ENCODE measurements around the gene SLC6A15.
A peak's percentile ranks its signal among the peaks of the same experiment; 100 is the strongest.

SLC6A15 gene

GRCh38 chr12:84912198-84913128 lies at the start of gene SLC6A15:
TSS of gene SLC6A15 (minus strand) at chr12:84912799. CDS start at chr12:84892120, 20,679 bp downstream.
- DNase-seq (ENCODE audit: low spot score in 2 of 2) (no peak), ATAC-seq (peak; percentile 57)
- peaks cover 7% of the 10 kb centered on the region for H3K4me1 Mint-ChIP-seq
- no peaks in the 10 kb centered on the region for H3K36me3 Mint-ChIP-seq
- H3K27ac Mint-ChIP-seq, result no peak within 1 kb of the TSS
- peak within 1 kb of the TSS; percentile 40 for H3K4me3 Mint-ChIP-seq
- H3K9me3 Mint-ChIP-seq, result no peaks in the 10 kb centered on the region

- ATAC-seq, result no peak
- H3K9me3 Mint-ChIP-seq, result peaks cover 12% of the 10 kb centered on the region
- no peak overlapping the region for H3K4me3 Mint-ChIP-seq
- no peak overlapping the region for H3K27ac Mint-ChIP-seq
- H3K36me3 Mint-ChIP-seq, result no peaks in the 10 kb centered on the region
- DNase-seq (ENCODE audit: low spot score in 2 of 2), result no peak
- H3K4me1 Mint-ChIP-seq, result no peaks in the 10 kb centered on the region
Measured at GRCh38 chr12:84960918-84961317, 48.3 kb upstream of the SLC6A15 start.

- Mint-ChIP-seq H3K4me3 (no peak overlapping the region), H3K9me3 (peaks cover 8% of the 10 kb centered on the region), H3K36me3 (no peaks in the 10 kb centered on the region), H3K27ac (no peak overlapping the region), H3K4me1 (no peaks in the 10 kb centered on the region)
- DNase-seq (ENCODE audit: low spot score in 2 of 2) (no peak), ATAC-seq (no peak)
Measured at GRCh38 chr12:84955298-84955697, 42.7 kb upstream of the SLC6A15 start.

- Mint-ChIP-seq H3K9me3 (peaks cover 8% of the 10 kb centered on the region), H3K27ac (no peak overlapping the region), H3K4me3 (no peak overlapping the region), H3K36me3 (no peaks in the 10 kb centered on the region), H3K4me1 (no peaks in the 10 kb centered on the region)
- ATAC-seq, result no peak
- DNase-seq (ENCODE audit: low spot score in 2 of 2), result no peak
Measured at GRCh38 chr12:84954415-84954814, 41.8 kb upstream of the SLC6A15 start.

- ATAC-seq, result no peak
- Mint-ChIP-seq H3K9me3 (peaks cover 5% of the 10 kb centered on the region), H3K4me3 (no peak overlapping the region), H3K27ac (no peak overlapping the region), H3K4me1 (no peaks in the 10 kb centered on the region), H3K36me3 (no peaks in the 10 kb centered on the region)
- DNase-seq (ENCODE audit: low spot score in 2 of 2), result no peak
Measured at GRCh38 chr12:84950971-84951546, 38.5 kb upstream of the SLC6A15 start.

- Mint-ChIP-seq H3K36me3 (no peaks in the 10 kb centered on the region), H3K4me3 (no peak overlapping the region), H3K4me1 (no peaks in the 10 kb centered on the region), H3K9me3 (peaks cover 20% of the 10 kb centered on the region), H3K27ac (no peak overlapping the region)
- ATAC-seq (no peak), DNase-seq (ENCODE audit: low spot score in 2 of 2) (no peak)
Measured at GRCh38 chr12:84946753-84947152, 34.2 kb upstream of the SLC6A15 start.

GRCh38 chr12:84937415-84937814 lies 24.8 kb upstream of the SLC6A15 start:
- Mint-ChIP-seq H3K4me3 (no peak overlapping the region), H3K4me1 (no peaks in the 10 kb centered on the region), H3K9me3 (peaks cover 14% of the 10 kb centered on the region), H3K27ac (no peak overlapping the region), H3K36me3 (no peaks in the 10 kb centered on the region)
- no peak for DNase-seq (ENCODE audit: low spot score in 2 of 2)
- ATAC-seq, result peak; percentile 16

GRCh38 chr12:84929501-84929900 lies 16.9 kb upstream of the SLC6A15 start:
- H3K4me1 Mint-ChIP-seq, result no peaks in the 10 kb centered on the region
- H3K27ac Mint-ChIP-seq, result no peak overlapping the region
- H3K36me3 Mint-ChIP-seq, result no peaks in the 10 kb centered on the region
- ATAC-seq (no peak), DNase-seq (ENCODE audit: low spot score in 2 of 2) (no peak)
- H3K9me3 Mint-ChIP-seq, result peaks cover 9% of the 10 kb centered on the region
- H3K4me3 Mint-ChIP-seq, result no peak overlapping the region

- no peak overlapping the region for H3K27ac Mint-ChIP-seq
- H3K4me3 Mint-ChIP-seq, result no peak overlapping the region
- peaks cover 6% of the 10 kb centered on the region for H3K9me3 Mint-ChIP-seq
- H3K4me1 Mint-ChIP-seq, result no peaks in the 10 kb centered on the region
- no peak for ATAC-seq
- no peaks in the 10 kb centered on the region for H3K36me3 Mint-ChIP-seq
- no peak for DNase-seq (ENCODE audit: low spot score in 2 of 2)
Measured at GRCh38 chr12:84924981-84925380, 12.4 kb upstream of the SLC6A15 start.

- Mint-ChIP-seq H3K4me3 (no peak overlapping the region), H3K36me3 (no peaks in the 10 kb centered on the region), H3K9me3 (peaks cover 9% of the 10 kb centered on the region), H3K4me1 (no peaks in the 10 kb centered on the region), H3K27ac (no peak overlapping the region)
- DNase-seq (ENCODE audit: low spot score in 2 of 2), result no peak
- ATAC-seq, result no peak
Measured at GRCh38 chr12:84922693-84923092, 10.1 kb upstream of the SLC6A15 start.

- Mint-ChIP-seq H3K4me1 (no peaks in the 10 kb centered on the region), H3K4me3 (no peak overlapping the region), H3K27ac (no peak overlapping the region), H3K36me3 (no peaks in the 10 kb centered on the region), H3K9me3 (peaks cover 9% of the 10 kb centered on the region)
- DNase-seq (ENCODE audit: low spot score in 2 of 2) (no peak), ATAC-seq (no peak)
Measured at GRCh38 chr12:84920331-84920730, 7.7 kb upstream of the SLC6A15 start.

- Mint-ChIP-seq H3K9me3 (peaks cover 6% of the 10 kb centered on the region), H3K27ac (no peak overlapping the region), H3K4me3 (no peak overlapping the region), H3K36me3 (no peaks in the 10 kb centered on the region), H3K4me1 (no peaks in the 10 kb centered on the region)
- DNase-seq (ENCODE audit: low spot score in 2 of 2), result no peak
- no peak for ATAC-seq
Measured at GRCh38 chr12:84919271-84919670, 6.7 kb upstream of the SLC6A15 start.

- no peak for ATAC-seq
- no peaks in the 10 kb centered on the region for H3K36me3 Mint-ChIP-seq
- peaks cover 7% of the 10 kb centered on the region for H3K4me1 Mint-ChIP-seq
- no peak overlapping the region for H3K27ac Mint-ChIP-seq
- H3K4me3 Mint-ChIP-seq, result no peak overlapping the region
- H3K9me3 Mint-ChIP-seq, result no peaks in the 10 kb centered on the region
- no peak for DNase-seq (ENCODE audit: low spot score in 2 of 2)
Measured at GRCh38 chr12:84913129-84913515, 523 bp upstream of the SLC6A15 start.

- peak; percentile 46 for ATAC-seq
- no peaks in the 10 kb centered on the region for H3K36me3 Mint-ChIP-seq
- no peak for DNase-seq (ENCODE audit: low spot score in 2 of 2)
- H3K4me1 Mint-ChIP-seq, result peaks cover 7% of the 10 kb centered on the region
- peak overlapping the region; percentile 40 for H3K4me3 Mint-ChIP-seq
- no peak overlapping the region for H3K27ac Mint-ChIP-seq
- H3K9me3 Mint-ChIP-seq, result no peaks in the 10 kb centered on the region
Measured at GRCh38 chr12:84911271-84912197, 1.1 kb downstream of the SLC6A15 start.

GRCh38 chr12:84910549-84911241 lies 1.9 kb downstream of the SLC6A15 start:
- Mint-ChIP-seq H3K4me1 (peaks cover 7% of the 10 kb centered on the region), H3K4me3 (peak overlapping the region; percentile 40), H3K9me3 (peaks cover 4% of the 10 kb centered on the region), H3K36me3 (no peaks in the 10 kb centered on the region), H3K27ac (no peak overlapping the region)
- DNase-seq (ENCODE audit: low spot score in 2 of 2) (no peak), ATAC-seq (no peak)

Measured in stimulated activated effector memory CD8-positive, alpha-beta T cell treated with anti-CD3 and anti-CD28 coated beads, Interleukin-12 subunit alpha, Interleukin-12 subunit beta, amount 100 ng/mL, for 72 hours (primary cell).